CD8-positive, alpha-beta memory T cell (primary cell): ENCODE measurements around the gene PTPN3. TPM values are rescaled to one million over a fixed set of nuclear protein-coding genes. Genes with fewer than 3 reads are reported as not detected.

Experiments
- CTCF ChIA-PET: fragments of 350-600 bp; sonication (Branson Sonifier 250); formaldehyde crosslinking; loops from one replicate; lab custom pipeline; 2021; ENCODE audit warnings: antibody characterized with exemption; lab: Charles Lee
- POLR2A ChIA-PET: fragments of 350-600 bp; sonication (Branson Sonifier 250); formaldehyde crosslinking; loops from one replicate; lab custom pipeline; 2021; ENCODE audit warnings: antibody characterized with exemption; lab: Charles Lee
- DNase-seq, 5 donors: peaks; one replicate each; pipeline versions ENCODE4 v3.0.0 to v3.0.0-alpha.2; 2020 to 2022; ENCODE audit warnings: mixed read lengths in 1 of 5
- H3K27ac ChIP-seq: one replicate; pipeline ENCODE4 v1.7.0; 2013; ENCODE audit warnings: low read depth, mild to moderate bottlenecking, low read length, moderate library complexity
- H3K27me3 ChIP-seq: 2 replicates; pipeline ENCODE4 v1.7.0; 2013; ENCODE audit warnings: low read length, mild to moderate bottlenecking; ENCODE audit not compliant: insufficient read depth, poor library complexity, severe bottlenecking
- H3K36me3 ChIP-seq: 2 replicates; pipeline ENCODE4 v1.7.0; 2013; ENCODE audit warnings: mild to moderate bottlenecking, low read length, moderate library complexity; ENCODE audit not compliant: insufficient read depth
- H3K4me1 ChIP-seq: 2 replicates; pipeline ENCODE4 v1.7.0; 2013; ENCODE audit warnings: mild to moderate bottlenecking, low read length, moderate library complexity; ENCODE audit not compliant: insufficient read depth
- H3K4me3 ChIP-seq: 2 replicates; pipeline ENCODE4 v1.7.0; 2013; ENCODE audit warnings: mild to moderate bottlenecking, low read length
- H3K9me3 ChIP-seq: 2 replicates; pipeline ENCODE4 v1.7.0; 2013; ENCODE audit warnings: mild to moderate bottlenecking, low read length
- H3K27ac Mint-ChIP-seq, 8 donors: one replicate each; pipeline ENCODE4 v1.8.0; 2020 to 2021; ENCODE audit warnings: mixed read lengths in 8 of 8, mild to moderate bottlenecking in 6 of 8, inconsistent platforms in 3 of 8, moderate library complexity in 3 of 8
- H3K27me3 Mint-ChIP-seq, 2 donors: one replicate each; pipeline ENCODE4 v1.8.0; 2020 to 2021; ENCODE audit warnings: mixed read lengths in 2 of 2, mild to moderate bottlenecking in 1 of 2, moderate library complexity in 1 of 2
- H3K36me3 Mint-ChIP-seq, 3 donors: one replicate each; pipeline ENCODE4 v1.8.0; 2020 to 2021; ENCODE audit warnings: mixed read lengths in 3 of 3, inconsistent platforms in 1 of 3, mild to moderate bottlenecking in 1 of 3
- H3K4me1 Mint-ChIP-seq, 3 donors: one replicate each; pipeline ENCODE4 v1.8.0; 2020 to 2021; ENCODE audit warnings: mixed read lengths in 3 of 3, inconsistent platforms in 1 of 3, mild to moderate bottlenecking in 1 of 3
- H3K4me3 Mint-ChIP-seq, 7 donors: one replicate each; pipeline ENCODE4 v1.8.0; 2020 to 2021; ENCODE audit warnings: mixed read lengths in 7 of 7, mild to moderate bottlenecking in 6 of 7, moderate library complexity in 4 of 7, inconsistent platforms in 2 of 7
- H3K9me3 Mint-ChIP-seq, 5 donors: one replicate each; pipeline ENCODE4 v1.8.0; 2020 to 2022; ENCODE audit warnings: mixed read lengths in 5 of 5, mild to moderate bottlenecking in 3 of 5, moderate library complexity in 2 of 5, inconsistent platforms in 1 of 5
- polyA plus RNA-seq: library from polyadenylated mRNA; unstranded; fragments of 300-500 nt; fragmentation: Illumina TruSeq; gene quantifications from one replicate; pipeline ENCODE4 v1.2.3, GENCODE V29; 2021
- total RNA-seq, 2 experiments: library from RNA; stranded (reverse); gene quantifications; one replicate each; pipeline ENCODE4 v1.2.3, GENCODE V29; 2021

Gene PTPN3
- total and polyA plus RNA-seq, 3 experiments from 2014 or later, result 0.29 to 0.48 TPM; not detected in 1

- H3K4me3 ChIP-seq, result no peak overlapping the region
- H3K4me1 ChIP-seq, result no peaks in the 10 kb centered on the region
- Mint-ChIP-seq H3K27ac (no peak overlapping the region), H3K27me3 (peaks cover 4 to 13% of the 10 kb centered on the region in 2 donors), H3K4me1 (no peaks in the 10 kb centered on the region), H3K36me3 (no peaks in the 10 kb centered on the region), H3K9me3 (peaks cover 0 to 2% (median 0%) of the 10 kb centered on the region in 5 donors), H3K4me3 (no peak overlapping the region)
- no peaks in the 10 kb centered on the region for H3K9me3 ChIP-seq
- no peaks in the 10 kb centered on the region for H3K27me3 ChIP-seq
- no peaks in the 10 kb centered on the region for H3K36me3 ChIP-seq
- H3K27ac ChIP-seq, result no peak overlapping the region
- ChIA-PET CTCF (no interaction called here), POLR2A (no interaction called here)
- no peak for DNase-seq
These were observed 9.2 kb downstream of the PTPN3 start for GRCh38 chr9:109488791-109489492.

DNA sequence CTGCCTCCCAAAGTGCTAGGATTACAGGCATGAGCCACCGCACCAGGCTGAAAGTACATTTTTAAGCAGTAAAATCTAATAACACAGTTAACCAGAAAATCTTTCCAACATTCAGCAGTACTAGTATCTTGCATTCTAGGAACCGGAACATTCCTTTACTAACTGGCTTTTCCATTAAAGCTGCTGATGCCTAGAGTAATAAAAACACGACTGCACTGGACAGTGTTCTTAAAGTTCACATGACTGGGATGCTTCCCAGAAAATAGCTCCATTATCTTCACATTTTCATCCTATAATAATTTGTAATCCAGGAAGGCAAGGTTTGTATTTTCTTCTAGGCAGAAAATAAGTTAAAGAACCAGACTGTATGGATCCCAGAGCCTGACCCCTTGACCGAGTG, 9.8 kb downstream of the PTPN3 start:
- Histone ChIP-seq H3K9me3 (no peaks in the 10 kb centered on the region), H3K36me3 (no peaks in the 10 kb centered on the region), H3K27ac (no peak overlapping the region), H3K27me3 (no peaks in the 10 kb centered on the region), H3K4me1 (no peaks in the 10 kb centered on the region), H3K4me3 (no peak overlapping the region)
- Mint-ChIP-seq H3K27ac (no peak overlapping the region), H3K36me3 (no peaks in the 10 kb centered on the region), H3K4me1 (no peaks in the 10 kb centered on the region), H3K4me3 (no peak overlapping the region), H3K27me3 (peaks cover 4 to 13% of the 10 kb centered on the region in 2 donors), H3K9me3 (peaks cover 0 to 2% (median 0%) of the 10 kb centered on the region in 5 donors)
- CTCF ChIA-PET, result no interaction called here
- POLR2A ChIA-PET, result no interaction called here
- no peak for DNase-seq

DNA sequence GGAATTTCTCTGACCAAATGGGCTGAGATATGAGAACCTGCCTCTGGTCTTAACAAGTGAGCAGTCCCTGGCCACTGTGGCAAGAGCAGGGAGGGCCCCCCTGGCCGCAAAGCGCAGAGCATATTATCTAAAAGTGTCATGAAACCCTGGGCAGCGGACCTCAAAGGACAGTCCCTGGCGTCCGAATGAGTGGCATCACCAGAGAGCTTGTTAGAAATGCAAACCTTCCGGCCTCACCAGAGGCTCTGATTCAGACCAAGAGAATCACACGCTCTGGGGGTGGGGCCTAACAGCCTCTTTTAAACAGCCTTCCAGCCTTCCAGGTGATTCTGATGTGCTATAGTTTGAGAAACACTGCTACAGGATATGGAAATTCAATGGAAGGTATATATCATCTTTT, 10.9 kb downstream of the PTPN3 start:
- no peaks in the 10 kb centered on the region for H3K4me1 ChIP-seq
- H3K27me3 Mint-ChIP-seq, result peaks cover 4 to 14% of the 10 kb centered on the region in 2 donors
- H3K4me1 Mint-ChIP-seq, result no peaks in the 10 kb centered on the region
- H3K27ac ChIP-seq, result no peak overlapping the region
- no peak overlapping the region for H3K27ac Mint-ChIP-seq
- H3K36me3 ChIP-seq, result no peaks in the 10 kb centered on the region
- H3K36me3 Mint-ChIP-seq, result no peaks in the 10 kb centered on the region
- ChIA-PET CTCF (no interaction called here), POLR2A (no interaction called here)
- H3K4me3 Mint-ChIP-seq, result no peak overlapping the region
- no peak overlapping the region for H3K4me3 ChIP-seq
- DNase-seq, result no peak
- H3K9me3 Mint-ChIP-seq, result peaks cover 0 to 2% (median 0%) of the 10 kb centered on the region in 5 donors
- no peaks in the 10 kb centered on the region for H3K9me3 ChIP-seq
- no peaks in the 10 kb centered on the region for H3K27me3 ChIP-seq

DNA sequence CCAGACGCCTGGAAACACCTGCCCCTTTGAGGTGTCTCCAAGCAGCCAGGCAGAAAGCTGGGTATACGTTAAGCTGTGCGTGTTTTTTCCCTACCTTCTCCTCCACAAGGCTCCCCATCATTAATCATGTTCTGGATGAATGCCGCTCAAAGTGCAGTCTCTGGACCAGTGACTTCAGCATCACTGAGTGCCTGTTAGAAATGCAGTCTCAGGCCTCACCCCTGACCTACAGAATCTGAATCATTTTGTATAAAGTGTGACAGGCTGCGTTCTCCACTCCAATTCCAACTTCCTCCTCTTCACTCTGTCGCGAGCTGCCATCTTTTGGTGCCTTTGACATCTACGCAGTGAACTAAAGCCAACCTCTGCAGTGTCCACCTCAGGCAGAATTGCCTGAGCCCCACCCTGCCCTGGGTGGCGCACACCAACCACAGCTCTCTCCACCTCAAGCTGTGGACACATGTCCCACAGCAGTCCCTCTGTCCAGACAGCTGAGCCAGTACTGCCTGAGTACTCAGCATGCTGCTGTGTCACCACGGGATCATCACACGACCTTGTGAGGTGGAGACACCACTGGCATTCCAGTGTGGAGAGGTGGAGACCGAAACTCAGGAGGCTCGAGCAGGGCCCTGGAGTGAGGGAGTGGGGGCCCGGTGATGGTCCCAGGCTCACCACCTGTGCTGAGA, 14.2 kb downstream of the PTPN3 start:
- Mint-ChIP-seq H3K4me3 (no peak overlapping the region), H3K27me3 (peaks cover 6 to 21% of the 10 kb centered on the region in 2 donors), H3K9me3 (peaks cover 0 to 2% (median 0%) of the 10 kb centered on the region in 5 donors), H3K4me1 (no peaks in the 10 kb centered on the region), H3K36me3 (no peaks in the 10 kb centered on the region), H3K27ac (peak overlapping the region in 1 of 8 donors; percentile 43)
- Histone ChIP-seq H3K4me1 (no peaks in the 10 kb centered on the region), H3K36me3 (no peaks in the 10 kb centered on the region), H3K27me3 (no peaks in the 10 kb centered on the region), H3K9me3 (no peaks in the 10 kb centered on the region), H3K4me3 (no peak overlapping the region), H3K27ac (no peak overlapping the region)
- no peak for DNase-seq
- POLR2A ChIA-PET, result no interaction called here
- CTCF ChIA-PET, result no interaction called here

DNA sequence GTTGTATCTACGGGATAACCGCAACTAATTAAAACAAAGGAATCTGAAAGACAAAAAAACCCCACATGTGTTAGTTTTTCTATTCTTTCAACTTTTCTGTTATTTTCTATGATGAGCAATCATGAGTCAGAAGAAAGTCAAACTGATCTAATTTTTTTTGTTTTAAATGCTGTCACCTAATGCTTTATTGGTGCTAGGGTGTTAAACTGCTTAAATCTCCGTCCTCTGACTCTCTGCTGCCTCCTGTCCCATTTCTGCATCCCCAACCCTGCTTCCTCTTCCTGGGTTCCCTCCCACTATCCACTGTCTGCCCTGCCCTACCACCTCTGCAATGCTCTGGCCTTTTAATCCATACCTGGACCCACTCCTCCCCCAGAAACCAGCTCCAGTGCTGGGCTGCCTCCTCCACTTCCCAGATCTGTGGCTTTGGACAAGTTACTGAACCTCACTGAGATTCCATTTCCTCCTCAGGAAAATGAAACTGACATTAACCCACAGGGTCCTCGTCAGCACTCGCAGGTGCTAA, 15.7 kb downstream of the PTPN3 start:
- Histone ChIP-seq H3K36me3 (no peaks in the 10 kb centered on the region), H3K9me3 (no peaks in the 10 kb centered on the region), H3K4me3 (no peak overlapping the region), H3K4me1 (no peaks in the 10 kb centered on the region), H3K27me3 (no peaks in the 10 kb centered on the region), H3K27ac (no peak overlapping the region)
- ChIA-PET CTCF (no interaction called here), POLR2A (no interaction called here)
- Mint-ChIP-seq H3K9me3 (peaks cover 0 to 2% (median 0%) of the 10 kb centered on the region in 5 donors), H3K27ac (no peak overlapping the region), H3K36me3 (no peaks in the 10 kb centered on the region), H3K4me1 (no peaks in the 10 kb centered on the region), H3K4me3 (no peak overlapping the region), H3K27me3 (peaks cover 1 to 17% of the 10 kb centered on the region in 2 donors)
- no peak for DNase-seq

GRCh38 chr9:109481856-109482255, 16.3 kb downstream of the PTPN3 start:
- CTCF ChIA-PET, result no interaction called here
- H3K9me3 Mint-ChIP-seq, result peaks cover 0 to 2% (median 0%) of the 10 kb centered on the region in 5 donors
- no peak overlapping the region for H3K4me3 Mint-ChIP-seq
- POLR2A ChIA-PET, result no interaction called here
- DNase-seq, result no peak
- Histone ChIP-seq H3K9me3 (no peaks in the 10 kb centered on the region), H3K36me3 (no peaks in the 10 kb centered on the region), H3K27ac (no peak overlapping the region), H3K4me3 (no peak overlapping the region), H3K27me3 (no peaks in the 10 kb centered on the region), H3K4me1 (no peaks in the 10 kb centered on the region)
- H3K4me1 Mint-ChIP-seq, result no peaks in the 10 kb centered on the region
- no peak overlapping the region for H3K27ac Mint-ChIP-seq
- H3K27me3 Mint-ChIP-seq, result peaks cover 2 to 15% of the 10 kb centered on the region in 2 donors
- no peaks in the 10 kb centered on the region for H3K36me3 Mint-ChIP-seq

- Histone ChIP-seq H3K9me3 (no peaks in the 10 kb centered on the region), H3K27me3 (no peaks in the 10 kb centered on the region), H3K4me1 (no peaks in the 10 kb centered on the region), H3K27ac (no peak overlapping the region), H3K4me3 (no peak overlapping the region), H3K36me3 (no peaks in the 10 kb centered on the region)
- Mint-ChIP-seq H3K36me3 (no peaks in the 10 kb centered on the region), H3K27ac (no peak overlapping the region), H3K4me1 (no peaks in the 10 kb centered on the region), H3K9me3 (peaks cover 0 to 2% (median 0%) of the 10 kb centered on the region in 5 donors), H3K4me3 (no peak overlapping the region), H3K27me3 (peaks cover 8 to 13% of the 10 kb centered on the region in 2 donors)
- CTCF ChIA-PET, result no interaction called here
- no peak for DNase-seq
- POLR2A ChIA-PET, result no interaction called here
These were observed 18.3 kb downstream of the PTPN3 start for GRCh38 chr9:109479822-109480221.

- no peak overlapping the region for H3K27ac ChIP-seq
- DNase-seq, result no peak
- Mint-ChIP-seq H3K4me1 (no peaks in the 10 kb centered on the region), H3K4me3 (no peak overlapping the region), H3K27ac (no peak overlapping the region), H3K9me3 (no peaks in the 10 kb centered on the region), H3K36me3 (no peaks in the 10 kb centered on the region), H3K27me3 (peaks cover 8 to 16% of the 10 kb centered on the region in 2 donors)
- POLR2A ChIA-PET, result no interaction called here
- CTCF ChIA-PET, result no interaction called here
- no peak overlapping the region for H3K4me3 ChIP-seq
- no peaks in the 10 kb centered on the region for H3K36me3 ChIP-seq
- H3K4me1 ChIP-seq, result no peaks in the 10 kb centered on the region
- no peaks in the 10 kb centered on the region for H3K27me3 ChIP-seq
- H3K9me3 ChIP-seq, result no peaks in the 10 kb centered on the region
These were observed 19.3 kb downstream of the PTPN3 start for GRCh38 chr9:109478665-109479380.
